Endothelial cell of umbilical vein (primary cell): ENCODE measurements around the gene B3GALNT2. TPM values are rescaled to one million over a fixed set of nuclear protein-coding genes. Genes with fewer than 3 reads are reported as not detected.

Source experiments
- BruUV-seq: library from RNA; stranded (reverse); fragments of 400-500 nt; replicated peaks from 2 replicates; lab custom pipeline; 2021; lab: Mats Ljungman, UMichigan
- CTCF ChIA-PET: fragments of 300-600, 350-600 bp; sonication (Branson Sonifier 250); formaldehyde crosslinking; loops from one replicate; lab custom pipeline; 2021; ENCODE audit warnings: antibody characterized with exemption, inconsistent platforms; lab: Charles Lee
- POLR2A ChIA-PET: fragments of 300-600, 350-600 bp; sonication (Branson Sonifier 250); formaldehyde crosslinking; loops from one replicate; lab custom pipeline; 2021; ENCODE audit warnings: antibody characterized with exemption, inconsistent platforms; lab: Charles Lee
- DNase-seq: peaks from one replicate; pipeline ENCODE4 v3.0.0-alpha.2; 2011; ENCODE audit warnings: low read depth, low spot score
- FAIRE-seq: peaks from 2 replicates; lab custom pipeline; 2011; peaks lifted over from hg19 to GRCh38; lab: Jason Lieb, UNC
- H2AFZ ChIP-seq: 2 replicates; pipeline ENCODE4 v1.6.0; 2012; ENCODE audit warnings: low read depth, low read length, control low read depth, inconsistent platforms
- H3K27ac ChIP-seq: 2 replicates; pipeline ENCODE4 v1.5.1; 2011; ENCODE audit warnings: low read depth, mild to moderate bottlenecking, control low read depth, low read length, moderate library complexity; ENCODE audit not compliant: insufficient read depth
- H3K27me3 ChIP-seq, 2 experiments: 2 replicates each; pipeline versions ENCODE4 v1.6.0 to v1.6.1; 2011; ENCODE audit warnings: low read length in 2 of 2, mixed read lengths in 1 of 2; ENCODE audit not compliant: control insufficient read depth in 2 of 2, insufficient read depth in 2 of 2
- H3K36me3 ChIP-seq, 2 experiments: 2 replicates in 1 of 2; 3 replicates in 1 of 2; pipeline ENCODE4 v1.5.1; 2011; ENCODE audit warnings: low read length in 2 of 2, mild to moderate bottlenecking in 1 of 2, moderate library complexity in 1 of 2; ENCODE audit not compliant: control insufficient read depth in 2 of 2, insufficient read depth in 2 of 2; ENCODE audit errors: extremely low read depth in 1 of 2
- H3K4me1 ChIP-seq: 3 replicates; pipeline ENCODE4 v1.5.1; 2011; ENCODE audit warnings: mild to moderate bottlenecking, low read length; ENCODE audit not compliant: control insufficient read depth, insufficient read depth; ENCODE audit errors: extremely low read depth
- H3K4me2 ChIP-seq: 2 replicates; pipeline ENCODE4 v1.6.1; 2011; ENCODE audit warnings: low read length, control low read depth, mixed read lengths; ENCODE audit not compliant: insufficient read depth
- H3K4me3 ChIP-seq, 3 experiments: fragments of 200-600 bp in 1 of 3; sonication (generic), shearing (Covaris generic) in 1 of 3; replicated peaks in 1 of 3; 2 replicates each; pipeline ENCODE4 v1.5.1; 2011 to 2016; ENCODE audit warnings: control low read depth in 3 of 3, low read length in 3 of 3, mild to moderate bottlenecking in 2 of 3, inconsistent platforms in 1 of 3, low read depth in 1 of 3, moderate library complexity in 1 of 3; ENCODE audit not compliant: insufficient read depth in 1 of 3
- H3K79me2 ChIP-seq: 2 replicates; pipeline ENCODE4 v1.6.0; 2012; ENCODE audit warnings: low read length, inconsistent platforms; ENCODE audit not compliant: control insufficient read depth, insufficient read depth
- H3K9ac ChIP-seq: replicated peaks from 2 replicates; pipeline ENCODE3; 2011; ENCODE audit warnings: low read length, control low read depth; ENCODE audit not compliant: insufficient read depth; ENCODE audit errors: extremely low read depth
- H3K9me1 ChIP-seq: replicated peaks from 3 replicates; pipeline ENCODE4 v1.6.0; 2011; ENCODE audit warnings: mild to moderate bottlenecking, low read length; ENCODE audit not compliant: control insufficient read depth, insufficient read depth; ENCODE audit errors: extremely low read depth
- H3K9me3 ChIP-seq: replicated peaks from 2 replicates; pipeline ENCODE4 v1.5.1; 2012; ENCODE audit warnings: low read length, inconsistent platforms; ENCODE audit not compliant: control insufficient read depth, insufficient read depth
- H4K20me1 ChIP-seq: replicated peaks from 2 replicates; pipeline ENCODE3; 2011; ENCODE audit warnings: mild to moderate bottlenecking, low read length; ENCODE audit not compliant: control insufficient read depth, insufficient read depth; ENCODE audit errors: extremely low read depth
- EZH2 ChIP-seq: IDR thresholded peaks from 2 replicates; pipeline ENCODE4 v1.6.1; 2012; ENCODE audit warnings: borderline replicate concordance, low read depth, mild to moderate bottlenecking, moderate library complexity, low read length, inconsistent platforms; ENCODE audit not compliant: severe bottlenecking
- FOS ChIP-seq: IDR thresholded peaks from 2 replicates; pipeline ENCODE4 v1.6.1; 2011; ENCODE audit warnings: mild to moderate bottlenecking, low read length, moderate library complexity, borderline replicate concordance; ENCODE audit not compliant: insufficient read depth
- JUN ChIP-seq: IDR thresholded peaks from 2 replicates; pipeline ENCODE4 v1.6.1; 2011; ENCODE audit warnings: borderline replicate concordance, low read depth; ENCODE audit not compliant: insufficient read length, insufficient read depth
- dilution Hi-C: fragments of 300-500 bp; cut with MboI; formaldehyde crosslinking; loops from one replicate; pipeline ENCODE4 v1.15.0; 2019; ENCODE audit warnings: low sequenced_read_pairs; ENCODE audit not compliant: extremely low pct_ligation_motif_present
- intact Hi-C: fragments of 100-400 bp; cut with micrococcal nuclease; formaldehyde crosslinking; loops from one replicate; pipeline ENCODE4 v1.10.0; 2022
- polyA plus RNA-seq, 4 experiments: library from polyadenylated mRNA; depleted of rRNA in 3 of 4; stranded (reverse) in 3 of 4; unstranded in 1 of 4; fragments of >200 nt; gene quantifications; 2 replicates each; pipeline versions ENCODE4 v1.2.1 to v1.2.3, GENCODE V29; 2011 to 2012; ENCODE audit warnings: missing spikeins in 1 of 4
- total RNA-seq: library from RNA; stranded (reverse); gene quantifications from 2 replicates; pipeline ENCODE4 v1.2.3, GENCODE V29; 2021

The B3GALNT2 gene
- total and polyA plus RNA-seq, 2 donors (not counting 3 experiments of a cell fraction or from before 2014, with no cell fraction given) = 12.0 to 32.2 TPM

GRCh38 chr1:235426680-235427079, 77.6 kb downstream of the B3GALNT2 start:
- Histone ChIP-seq H3K4me1 (no peaks in the 10 kb centered on the region), H3K4me3 (no peak overlapping the region), H3K27ac (no peak overlapping the region), H4K20me1 (no peaks in the 10 kb centered on the region), H3K79me2 (no peaks in the 10 kb centered on the region), H3K27me3 (no peaks in the 10 kb centered on the region), H3K36me3 (no peaks in the 10 kb centered on the region), H3K4me2 (no peak overlapping the region), H3K9me1 (no peaks in the 10 kb centered on the region), H2AFZ (no peak overlapping the region), H3K9ac (no peak overlapping the region), H3K9me3 (no peaks in the 10 kb centered on the region)
- TF ChIP-seq JUN (no peak), FOS (no peak)
- no TSS peak for BruUV-seq
- CTCF ChIA-PET = interaction anchor here (1.0 kb wide), 1 partner anchor 19 kb away, joined by 3 read pairs; no protein-coding TSS in a partner anchor
- FAIRE-seq (no peak), DNase-seq (no peak)
- dilution Hi-C loops = no loop called here
- intact Hi-C loops = no loop called here
- POLR2A ChIA-PET = no interaction called here

- H3K9me1 ChIP-seq = no peaks in the 10 kb centered on the region
- no peak overlapping the region for H3K4me2 ChIP-seq
- no peak overlapping the region for H2AFZ ChIP-seq
- no peaks in the 10 kb centered on the region for H3K27me3 ChIP-seq
- no peak overlapping the region for H3K27ac ChIP-seq
- H3K79me2 ChIP-seq = no peaks in the 10 kb centered on the region
- BruUV-seq = no TSS peak
- POLR2A ChIA-PET = interaction anchor here (1.0 kb wide), 1 partner anchor 59 kb away, joined by 3 read pairs; the partner anchor contains the start of gene TBCE
- no peaks in the 10 kb centered on the region for H3K36me3 ChIP-seq
- intact Hi-C loops (no loop called here), dilution Hi-C loops (no loop called here)
- no peak for FAIRE-seq
- no peak for DNase-seq
- H3K9me3 ChIP-seq = no peaks in the 10 kb centered on the region
- TF ChIP-seq EZH2 = no peak
- H3K4me3 ChIP-seq = no peak overlapping the region
- no peak overlapping the region for H3K9ac ChIP-seq
- CTCF ChIA-PET = no interaction called here
- no peaks in the 10 kb centered on the region for H4K20me1 ChIP-seq
- no peaks in the 10 kb centered on the region for H3K4me1 ChIP-seq
Measured at GRCh38 chr1:235426143-235426542, 78.1 kb downstream of the B3GALNT2 start.
